ENCODE results near the gene ZNF621.

- TF ChIP-seq, protein P1, sequence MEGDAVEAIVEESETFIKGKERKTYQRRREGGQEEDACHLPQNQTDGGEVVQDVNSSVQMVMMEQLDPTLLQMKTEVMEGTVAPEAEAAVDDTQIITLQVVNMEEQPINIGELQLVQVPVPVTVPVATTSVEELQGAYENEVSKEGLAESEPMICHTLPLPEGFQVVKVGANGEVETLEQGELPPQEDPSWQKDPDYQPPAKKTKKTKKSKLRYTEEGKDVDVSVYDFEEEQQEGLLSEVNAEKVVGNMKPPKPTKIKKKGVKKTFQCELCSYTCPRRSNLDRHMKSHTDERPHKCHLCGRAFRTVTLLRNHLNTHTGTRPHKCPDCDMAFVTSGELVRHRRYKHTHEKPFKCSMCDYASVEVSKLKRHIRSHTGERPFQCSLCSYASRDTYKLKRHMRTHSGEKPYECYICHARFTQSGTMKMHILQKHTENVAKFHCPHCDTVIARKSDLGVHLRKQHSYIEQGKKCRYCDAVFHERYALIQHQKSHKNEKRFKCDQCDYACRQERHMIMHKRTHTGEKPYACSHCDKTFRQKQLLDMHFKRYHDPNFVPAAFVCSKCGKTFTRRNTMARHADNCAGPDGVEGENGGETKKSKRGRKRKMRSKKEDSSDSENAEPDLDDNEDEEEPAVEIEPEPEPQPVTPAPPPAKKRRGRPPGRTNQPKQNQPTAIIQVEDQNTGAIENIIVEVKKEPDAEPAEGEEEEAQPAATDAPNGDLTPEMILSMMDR (conservative IDR thresholded peaks at IDR 0.05; ENCODE audit: low read length), result no peak
- no peak for TF ChIP-seq EZH2phosphoT487 (IDR thresholded peaks at IDR 0.05; ENCODE audit: borderline replicate concordance, low read depth, low read length)
These were observed 13.6 kb upstream of the ZNF621 start for GRCh38 chr3:40511031-40511718.
